ENCODE measurements around the gene ATP9A.
"Not testable (repeated sequence)": the region's sequence is repeated elsewhere in the genome, so short reads cannot be mapped to it uniquely, and the experiment has no call there.

ATP9A gene

GRCh38 chr20:51745804-51746203, 22.4 kb downstream of the ATP9A start:
- no peak for FAIRE-seq
- TF ChIP-seq SPI1 (IDR thresholded peaks at IDR 0.05; ENCODE audit: low read depth, low read length) (no peak), POLR2A (IDR thresholded peaks at IDR 0.05; ENCODE audit: low read depth, low read length) (no peak), POU2F2 (IDR thresholded peaks at IDR 0.05; ENCODE audit: low read depth, low read length) (no peak), TAF1 (IDR thresholded peaks at IDR 0.05; ENCODE audit: low read depth, low read length) (no peak), PAX5 (IDR thresholded peaks at IDR 0.05; ENCODE audit: insufficient read depth, low read length, severe bottlenecking) (no peak)

GRCh38 chr20:51740838-51741237, 27.4 kb downstream of the ATP9A start:
- TF ChIP-seq POU2F2 (IDR thresholded peaks at IDR 0.05; ENCODE audit: low read depth, low read length): no peak
- TF ChIP-seq TAF1 (IDR thresholded peaks at IDR 0.05; ENCODE audit: low read depth, low read length): no peak
- no peak for TF ChIP-seq POLR2AphosphoS5 (IDR thresholded peaks at IDR 0.05; ENCODE audit: low read depth, low read length)
- no peak for TF ChIP-seq SPI1 (IDR thresholded peaks at IDR 0.05; ENCODE audit: low read depth, low read length)
- TF ChIP-seq PAX5 (IDR thresholded peaks at IDR 0.05; ENCODE audit: insufficient read depth, low read length, severe bottlenecking): no peak
- no peak for TF ChIP-seq POLR2A (IDR thresholded peaks at IDR 0.05; ENCODE audit: low read depth, low read length)
- DNase-seq (ENCODE audit: insufficient read length, low spot score) (no peak), FAIRE-seq (no peak)

More at GRCh38 chr20:51745804-51746203, 22.4 kb downstream of the ATP9A start:
- no peak for DNase-seq (ENCODE audit: insufficient read length, low spot score)

DNA sequence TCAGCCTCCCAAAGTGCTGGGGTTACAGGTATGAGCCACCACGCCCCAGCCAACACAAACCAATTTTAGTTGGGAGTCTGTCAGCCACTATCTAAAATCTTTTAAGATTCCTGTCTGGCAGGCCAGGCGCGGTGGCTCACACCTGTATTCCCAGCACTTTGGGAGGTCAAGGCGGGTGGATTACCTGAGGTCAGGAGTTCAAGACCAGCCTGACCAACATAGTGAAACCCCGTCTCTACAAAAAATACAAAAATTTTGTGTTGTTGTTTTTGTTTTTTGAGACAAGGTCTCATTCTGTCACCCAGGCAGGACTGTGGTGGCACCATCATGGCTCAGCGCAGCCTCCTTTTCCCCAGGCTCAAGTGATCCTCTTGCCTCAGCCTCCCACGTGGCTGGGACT, 27.9 kb downstream of the ATP9A start:
- not testable (repeated sequence) for FAIRE-seq; DNase-seq (ENCODE audit: insufficient read length, low spot score)

DNA sequence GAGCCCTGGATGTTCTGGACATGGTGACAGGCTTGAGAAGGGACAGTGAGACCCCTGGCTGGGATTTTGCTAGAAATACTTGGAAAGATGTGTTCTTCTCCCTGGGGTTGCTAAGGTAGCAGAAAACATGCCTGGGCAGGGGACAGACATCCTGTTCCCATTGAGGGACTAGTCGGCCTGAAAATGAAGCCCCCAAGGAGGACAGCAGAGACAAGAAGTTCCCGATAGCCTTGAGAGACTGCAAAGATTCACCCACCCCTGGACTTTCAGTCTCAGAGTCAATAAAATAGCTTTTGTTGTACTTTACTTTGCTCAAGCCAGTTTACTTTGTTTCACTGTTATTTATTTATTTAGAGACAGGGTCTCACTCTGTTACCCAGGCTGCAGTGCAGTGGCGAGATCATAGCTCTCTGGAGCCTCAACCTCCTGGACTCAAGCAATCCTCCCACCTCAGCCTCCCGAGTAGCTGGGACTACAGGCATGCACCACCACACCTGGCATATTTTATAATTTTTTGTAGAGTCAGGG, 28.4 kb downstream of the ATP9A start:
- no peak for FAIRE-seq
- no peak for DNase-seq (ENCODE audit: insufficient read length, low spot score)
- no peak for TF ChIP-seq SPI1 (IDR thresholded peaks at IDR 0.05; ENCODE audit: low read depth, low read length)
- no peak for TF ChIP-seq TAF1 (IDR thresholded peaks at IDR 0.05; ENCODE audit: low read depth, low read length)
- no peak for TF ChIP-seq POLR2AphosphoS5 (IDR thresholded peaks at IDR 0.05; ENCODE audit: low read depth, low read length)
- TF ChIP-seq POU2F2 (IDR thresholded peaks at IDR 0.05; ENCODE audit: low read depth, low read length): no peak
- no peak for TF ChIP-seq POLR2A (IDR thresholded peaks at IDR 0.05; ENCODE audit: low read depth, low read length)
- TF ChIP-seq PAX5 (IDR thresholded peaks at IDR 0.05; ENCODE audit: insufficient read depth, low read length, severe bottlenecking): no peak

DNA sequence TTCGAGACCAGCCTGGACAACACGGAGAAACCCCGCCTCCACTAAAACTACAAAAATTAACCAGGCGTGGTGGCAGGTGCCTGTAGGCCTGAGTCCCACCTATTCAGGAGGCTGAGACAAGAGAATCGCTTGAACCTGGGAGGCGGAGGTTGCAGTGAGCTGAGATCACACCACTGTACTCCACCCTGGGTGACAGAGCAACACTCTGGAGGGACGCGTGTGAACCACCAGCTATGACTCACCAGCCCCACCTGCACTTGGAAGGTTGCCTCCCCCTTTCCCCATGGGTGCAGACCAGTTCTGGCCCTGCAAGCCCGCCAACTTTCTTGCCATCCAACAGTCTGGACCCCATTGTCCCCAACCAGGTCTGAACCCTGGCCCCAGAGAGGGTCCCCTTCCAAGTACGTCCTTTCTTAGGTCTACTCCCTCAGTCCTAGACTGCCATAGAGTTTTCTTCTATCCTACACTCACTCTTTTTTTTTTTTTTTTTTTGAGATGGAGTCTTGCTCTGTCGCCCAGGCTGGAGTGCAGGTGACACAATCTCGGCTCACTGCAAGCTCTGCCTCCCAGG, 29.2 kb downstream of the ATP9A start:
- no peak for DNase-seq (ENCODE audit: insufficient read length, low spot score)
- TF ChIP-seq POLR2AphosphoS5 (IDR thresholded peaks at IDR 0.05; ENCODE audit: low read depth, low read length): no peak
- no peak for TF ChIP-seq PAX5 (IDR thresholded peaks at IDR 0.05; ENCODE audit: insufficient read depth, low read length, severe bottlenecking)
- no peak for TF ChIP-seq POU2F2 (IDR thresholded peaks at IDR 0.05; ENCODE audit: low read depth, low read length)
- TF ChIP-seq TAF1 (IDR thresholded peaks at IDR 0.05; ENCODE audit: low read depth, low read length): no peak
- TF ChIP-seq POLR2A (IDR thresholded peaks at IDR 0.05; ENCODE audit: low read depth, low read length): no peak
- TF ChIP-seq SPI1 (IDR thresholded peaks at IDR 0.05; ENCODE audit: low read depth, low read length): no peak
- no peak for FAIRE-seq

- not testable (repeated sequence) for DNase-seq (ENCODE audit: insufficient read length, low spot score); FAIRE-seq
Measured at GRCh38 chr20:51738261-51738660, 29.9 kb downstream of the ATP9A start.

GRCh38 chr20:51736947-51737346, 31.2 kb downstream of the ATP9A start:
- TF ChIP-seq PAX5 (IDR thresholded peaks at IDR 0.05; ENCODE audit: insufficient read depth, low read length, severe bottlenecking) (no peak), POLR2AphosphoS5 (IDR thresholded peaks at IDR 0.05; ENCODE audit: low read depth, low read length) (no peak), POLR2A (IDR thresholded peaks at IDR 0.05; ENCODE audit: low read depth, low read length) (no peak), POU2F2 (IDR thresholded peaks at IDR 0.05; ENCODE audit: low read depth, low read length) (no peak), TAF1 (IDR thresholded peaks at IDR 0.05; ENCODE audit: low read depth, low read length) (no peak), SPI1 (IDR thresholded peaks at IDR 0.05; ENCODE audit: low read depth, low read length) (no peak)
- DNase-seq (ENCODE audit: insufficient read length, low spot score): no peak
- FAIRE-seq: no peak

GRCh38 chr20:51735728-51736600, 32.2 kb downstream of the ATP9A start:
- DNase-seq (ENCODE audit: insufficient read length, low spot score) (no peak), FAIRE-seq (no peak)
- TF ChIP-seq TAF1 (IDR thresholded peaks at IDR 0.05; ENCODE audit: low read depth, low read length) (no peak), POU2F2 (IDR thresholded peaks at IDR 0.05; ENCODE audit: low read depth, low read length) (no peak), POLR2AphosphoS5 (IDR thresholded peaks at IDR 0.05; ENCODE audit: low read depth, low read length) (no peak), SPI1 (IDR thresholded peaks at IDR 0.05; ENCODE audit: low read depth, low read length) (no peak), POLR2A (IDR thresholded peaks at IDR 0.05; ENCODE audit: low read depth, low read length) (no peak), PAX5 (IDR thresholded peaks at IDR 0.05; ENCODE audit: insufficient read depth, low read length, severe bottlenecking) (no peak)

DNA sequence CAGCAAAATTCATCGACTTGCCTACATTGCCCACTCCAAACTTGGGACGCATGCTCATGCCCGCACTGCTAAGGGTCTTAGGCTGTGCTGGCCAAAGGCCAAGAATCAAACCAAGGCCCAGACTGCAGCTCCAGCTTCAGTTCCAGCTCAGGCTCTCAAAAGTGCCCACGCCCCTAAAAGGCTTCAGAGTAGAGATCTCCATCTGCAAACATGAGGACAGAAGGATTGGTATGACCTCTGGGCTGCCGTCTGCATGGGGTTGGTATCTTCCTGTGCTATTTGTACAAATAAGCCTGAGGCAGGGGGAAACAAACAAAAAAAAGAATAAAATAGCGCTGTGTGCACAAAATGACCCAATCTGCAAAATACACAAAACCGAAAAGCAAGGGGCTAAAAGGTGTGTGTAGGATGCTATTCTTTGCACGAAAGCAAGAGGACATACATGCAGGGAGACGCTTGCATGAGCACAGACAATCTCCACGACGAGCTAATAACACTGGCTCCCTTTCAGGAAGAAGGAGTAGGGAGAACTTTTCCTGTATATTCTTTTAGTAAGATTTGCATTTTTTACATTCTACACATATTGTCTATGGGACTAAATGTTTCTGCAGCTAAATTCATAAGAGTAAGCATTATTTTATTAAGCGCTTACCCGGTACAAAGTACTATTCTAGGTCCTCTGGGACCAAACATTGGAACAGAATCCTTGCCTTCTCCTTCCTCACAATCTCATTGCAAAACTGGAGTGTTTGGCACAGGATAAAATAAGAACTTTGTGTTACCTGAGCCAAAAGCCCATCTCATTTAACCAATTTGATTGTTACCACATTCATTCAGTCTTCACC, 33.1 kb downstream of the ATP9A start:
- DNase-seq (ENCODE audit: insufficient read length, low spot score): no peak
- FAIRE-seq: no peak

More for the DNA sequence above, 33.1 kb downstream of the ATP9A start:
- TF ChIP-seq PAX5 (IDR thresholded peaks at IDR 0.05; ENCODE audit: insufficient read depth, low read length, severe bottlenecking): no peak
- TF ChIP-seq POLR2A (IDR thresholded peaks at IDR 0.05; ENCODE audit: low read depth, low read length): no peak
- TF ChIP-seq SPI1 (IDR thresholded peaks at IDR 0.05; ENCODE audit: low read depth, low read length): no peak
- no peak for TF ChIP-seq POLR2AphosphoS5 (IDR thresholded peaks at IDR 0.05; ENCODE audit: low read depth, low read length)
